Kidney (tissue), 14 donors: Measurements from ENCODE around the gene ZNF107. TPM values are rescaled to one million over a fixed set of nuclear protein-coding genes. Genes with fewer than 3 reads are reported as not detected.

ENCODE experiments used
- DNase-seq, 5 donors: peaks; one replicate each; pipeline ENCODE4 v3.0.0-alpha.2; 2013 to 2020
- FAIRE-seq: peaks from 2 replicates; lab custom pipeline; 2012; peaks lifted over from hg19 to GRCh38; lab: Jason Lieb, UNC
- H3K27ac ChIP-seq, 2 donors: one replicate each; pipeline ENCODE4 v1.7.0; 2013; ENCODE audit warnings: low read depth in 2 of 2, low read length in 2 of 2, inconsistent platforms in 1 of 2
- H3K27me3 ChIP-seq: one replicate; pipeline ENCODE4 v1.7.1; 2013; ENCODE audit warnings: low read length, inconsistent platforms; ENCODE audit not compliant: control insufficient read depth, insufficient read depth
- H3K36me3 ChIP-seq, 3 donors: one replicate each; pipeline versions ENCODE4 v1.7.0 to v1.7.1; 2013; ENCODE audit warnings: low read length in 3 of 3, control low read depth in 1 of 3, inconsistent platforms in 1 of 3; ENCODE audit not compliant: insufficient read depth in 3 of 3, control insufficient read depth in 2 of 3
- H3K4me1 ChIP-seq, 3 donors: one replicate each; pipeline versions ENCODE4 v1.7.0 to v1.7.1; 2013; ENCODE audit warnings: low read length in 3 of 3, inconsistent platforms in 1 of 3, low read depth in 1 of 3; ENCODE audit not compliant: control insufficient read depth in 2 of 3, insufficient read depth in 2 of 3
- H3K4me3 ChIP-seq, 3 donors: one replicate each; pipeline versions ENCODE4 v1.7.0 to v1.8.1; 2013; ENCODE audit warnings: low read length in 3 of 3, control low read depth in 1 of 3, inconsistent platforms in 1 of 3
- H3K9ac ChIP-seq, 3 donors: one replicate each; pipeline versions ENCODE4 v1.7.0 to v1.7.1; 2013; ENCODE audit warnings: low read length in 3 of 3, control low read depth in 1 of 3, inconsistent platforms in 1 of 3
- H3K9me3 ChIP-seq, 3 donors: one replicate each; pipeline versions ENCODE4 v1.7.0 to v1.7.1; 2013; ENCODE audit warnings: low read length in 3 of 3, control low read depth in 1 of 3, inconsistent platforms in 1 of 3; ENCODE audit not compliant: control insufficient read depth in 2 of 3, insufficient read depth in 1 of 3
- intact Hi-C: fragments of 100-400 bp; cut with DNase I; formaldehyde crosslinking; loops from one replicate; pipeline ENCODE4 v1.11.1; 2022
- polyA plus RNA-seq: library from polyadenylated mRNA; stranded (reverse); fragments of 350-450 nt; fragmentation: Illumina TruSeq; extraction: RNeasy Lipid Tissue Mini Kit (QIAGEN cat#74804); gene quantifications from one replicate; pipeline ENCODE4 v1.2.3, GENCODE V29; 2014; ENCODE audit warnings: low read depth, low replicate concordance; ENCODE audit not compliant: insufficient read depth
- total RNA-seq: library from RNA; stranded (reverse); fragmentation: NEBNext Ultra II Directional; extraction: Animal tissue kit (Norgen Biotek cat#: 25700); gene quantifications from one replicate; pipeline ENCODE4 v1.2.1, GENCODE V29; 2021
- TF ChIP-seq, protein P1 (sequence below): IDR thresholded peaks from 3 replicates; pipeline ENCODE4 v1.5.1; 2012; ENCODE audit warnings: mild to moderate bottlenecking, moderate library complexity, borderline replicate concordance; ENCODE audit not compliant: insufficient read depth; ENCODE audit errors: extremely low read depth
- donor health status: control.
- donor health status: control.
- donor health status: control.
- donor health status: control.
- donor health status: control.
- donor health status: DM: yes; HTN: yes; CAD: no.
- donor health status: Normal renal cell carcinoma (clear cell type).

Gene ZNF107
- total and polyA plus RNA-seq, 2 donors from 2014 or later: 0.80 to 8.0 TPM

DNA sequence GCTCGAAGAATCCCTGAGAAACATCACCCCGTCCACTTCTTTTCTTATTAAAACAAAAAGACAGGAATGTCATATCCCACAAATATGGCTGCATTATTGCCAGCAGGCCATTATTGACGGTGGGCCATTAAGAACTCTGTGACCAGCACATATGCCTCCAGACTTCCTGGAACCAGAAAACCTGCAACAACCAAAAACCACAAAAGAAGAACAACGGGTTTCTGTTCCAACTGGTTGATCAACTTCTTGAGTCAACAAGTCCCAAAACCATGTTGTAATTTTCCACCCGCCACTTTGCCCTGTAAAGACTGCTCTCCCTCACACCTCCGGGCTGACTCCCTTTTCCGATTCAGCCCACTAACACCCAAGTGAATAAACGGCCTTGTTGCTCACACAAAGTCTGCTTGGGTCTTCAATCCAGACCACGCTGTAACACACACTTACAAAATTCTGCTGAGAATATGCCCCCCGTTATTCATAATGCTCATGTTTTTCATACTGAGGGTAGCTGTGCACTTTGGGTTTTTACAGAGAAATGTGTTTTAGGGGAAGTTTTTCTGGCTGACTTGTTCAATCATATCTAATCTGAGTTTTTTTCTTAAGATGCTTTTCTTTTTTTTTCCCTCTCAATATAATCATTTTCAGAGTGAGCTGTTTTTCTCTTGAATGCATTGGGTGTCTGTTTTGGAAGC lies 20.7 kb downstream of the ZNF107 start:
- no peaks in the 10 kb centered on the region for H3K4me1 ChIP-seq
- no peak overlapping the region for H3K4me3 ChIP-seq
- TF ChIP-seq, protein P1, sequence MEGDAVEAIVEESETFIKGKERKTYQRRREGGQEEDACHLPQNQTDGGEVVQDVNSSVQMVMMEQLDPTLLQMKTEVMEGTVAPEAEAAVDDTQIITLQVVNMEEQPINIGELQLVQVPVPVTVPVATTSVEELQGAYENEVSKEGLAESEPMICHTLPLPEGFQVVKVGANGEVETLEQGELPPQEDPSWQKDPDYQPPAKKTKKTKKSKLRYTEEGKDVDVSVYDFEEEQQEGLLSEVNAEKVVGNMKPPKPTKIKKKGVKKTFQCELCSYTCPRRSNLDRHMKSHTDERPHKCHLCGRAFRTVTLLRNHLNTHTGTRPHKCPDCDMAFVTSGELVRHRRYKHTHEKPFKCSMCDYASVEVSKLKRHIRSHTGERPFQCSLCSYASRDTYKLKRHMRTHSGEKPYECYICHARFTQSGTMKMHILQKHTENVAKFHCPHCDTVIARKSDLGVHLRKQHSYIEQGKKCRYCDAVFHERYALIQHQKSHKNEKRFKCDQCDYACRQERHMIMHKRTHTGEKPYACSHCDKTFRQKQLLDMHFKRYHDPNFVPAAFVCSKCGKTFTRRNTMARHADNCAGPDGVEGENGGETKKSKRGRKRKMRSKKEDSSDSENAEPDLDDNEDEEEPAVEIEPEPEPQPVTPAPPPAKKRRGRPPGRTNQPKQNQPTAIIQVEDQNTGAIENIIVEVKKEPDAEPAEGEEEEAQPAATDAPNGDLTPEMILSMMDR: no peak
- H3K27me3 ChIP-seq: no peaks in the 10 kb centered on the region
- H3K36me3 ChIP-seq: peaks cover 0 to 14% (median 5%) of the 10 kb centered on the region in 3 donors
- H3K27ac ChIP-seq: no peak overlapping the region
- H3K9me3 ChIP-seq: peaks cover 0 to under 1% (median 0%) of the 10 kb centered on the region in 3 donors
- FAIRE-seq: no peak
- no peak overlapping the region for H3K9ac ChIP-seq
- no peak for DNase-seq
- intact Hi-C loops: no loop called here

DNA sequence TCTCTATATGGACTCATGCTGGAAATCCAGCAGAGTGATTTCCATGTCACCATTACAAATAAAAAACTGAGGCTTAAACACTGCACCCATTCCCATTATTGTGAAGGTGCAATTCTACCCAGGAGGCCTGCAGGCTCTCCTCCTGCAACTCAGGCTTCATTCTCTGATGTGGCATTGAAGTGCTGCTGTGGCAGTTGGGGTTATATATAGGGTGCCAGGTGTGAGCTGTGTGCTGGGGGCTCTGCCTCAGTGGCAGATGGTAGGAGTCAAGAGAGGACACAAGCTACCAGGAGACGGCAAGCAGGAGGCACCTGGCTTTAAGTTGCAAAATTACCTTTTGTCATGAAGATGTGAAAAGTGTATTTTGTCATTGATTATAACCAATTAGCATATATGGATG lies 21.3 kb downstream of the ZNF107 start:
- intact Hi-C loops: no loop called here
- H3K27ac ChIP-seq: no peak overlapping the region
- DNase-seq (no peak), FAIRE-seq (no peak)
- H3K9me3 ChIP-seq: no peaks in the 10 kb centered on the region
- H3K9ac ChIP-seq: no peak overlapping the region
- no peak overlapping the region for H3K4me3 ChIP-seq
- H3K4me1 ChIP-seq: no peaks in the 10 kb centered on the region
- peaks cover 0 to 10% (median 5%) of the 10 kb centered on the region in 3 donors for H3K36me3 ChIP-seq
- no peaks in the 10 kb centered on the region for H3K27me3 ChIP-seq
- TF ChIP-seq, protein P1: no peak

DNA sequence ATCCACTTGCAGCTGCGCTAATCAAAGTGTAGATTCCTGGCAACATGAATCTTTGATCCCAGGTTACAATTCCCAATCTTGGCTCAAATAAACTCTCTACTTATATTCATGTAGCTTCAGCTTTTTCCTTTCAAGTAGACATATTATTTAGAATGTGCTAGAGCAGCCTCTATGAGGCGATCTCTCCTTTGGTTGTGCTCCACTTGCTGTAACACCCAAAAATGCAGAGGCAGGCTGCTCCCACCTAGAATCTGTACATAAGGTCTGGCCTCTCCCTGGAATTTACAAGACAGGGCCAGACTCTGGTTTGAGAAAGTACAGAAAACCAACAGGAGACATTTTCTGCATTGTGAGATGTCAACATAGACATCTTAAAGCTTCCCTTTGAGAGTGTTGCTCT lies 23.1 kb downstream of the ZNF107 start:
- peaks cover 0 to 5% (median 3%) of the 10 kb centered on the region in 3 donors for H3K36me3 ChIP-seq
- DNase-seq: no peak
- no peak for FAIRE-seq
- H3K4me1 ChIP-seq: no peaks in the 10 kb centered on the region
- no peaks in the 10 kb centered on the region for H3K9me3 ChIP-seq
- TF ChIP-seq, protein P1: no peak
- H3K27ac ChIP-seq: no peak overlapping the region
- no peaks in the 10 kb centered on the region for H3K27me3 ChIP-seq
- no peak overlapping the region for H3K4me3 ChIP-seq
- H3K9ac ChIP-seq: no peak overlapping the region
- intact Hi-C loops: no loop called here
